NT2/D1 (cell line): Measurements from ENCODE around the gene ARSI.

ENCODE experiments used
- SUZ12 ChIP-seq: IDR thresholded peaks from 2 replicates; pipeline ENCODE4 v1.6.1; 2011; ENCODE audit not compliant: insufficient read length, insufficient read depth; ENCODE audit errors: extremely low read depth
- YY1 ChIP-seq: IDR thresholded peaks from 2 replicates; pipeline ENCODE4 v1.6.1; 2011; ENCODE audit not compliant: insufficient read length, insufficient read depth
- ZNF274 ChIP-seq: IDR thresholded peaks from 2 replicates; pipeline ENCODE4 v1.6.1; 2011; ENCODE audit warnings: mild to moderate bottlenecking, low read depth, low read length

- TF ChIP-seq SUZ12 (no peak), YY1 (no peak), ZNF274 (no peak)
These were observed 44.6 kb downstream of the ARSI start for GRCh38 chr5:150258130-150258529.
